MG63 (cell line): Measurements from ENCODE around the gene TRAF3. TPM values are rescaled to one million over a fixed set of nuclear protein-coding genes. Genes with fewer than 3 reads are reported as not detected.
"Not testable (repeated sequence)": the region's sequence is repeated elsewhere in the genome, so short reads cannot be mapped to it uniquely, and the experiment has no call there.

Experiments used
- DNase-seq: peaks from one replicate; pipeline ENCODE4 v3.0.0-alpha.2; 2020
- H3K27me3 ChIP-seq: fragments of 250-450 bp; sonication (Bioruptor Pico); 2 replicates; pipeline ENCODE4 v1.5.1; 2020; ENCODE audit warnings: mild to moderate bottlenecking, moderate library complexity
- H3K36me3 ChIP-seq: fragments of 250-450 bp; sonication (Bioruptor Pico); 2 replicates; pipeline ENCODE4 v1.5.1; 2020; ENCODE audit warnings: mild to moderate bottlenecking, moderate library complexity
- H3K4me3 ChIP-seq: fragments of 250-450 bp; sonication (Bioruptor Pico); 2 replicates; pipeline ENCODE4 v1.5.1; 2020; ENCODE audit warnings: mild to moderate bottlenecking, moderate library complexity
- H3K9me3 ChIP-seq: fragments of 250-450 bp; sonication (Bioruptor Pico); 2 replicates; pipeline ENCODE4 v1.5.1; 2020; ENCODE audit warnings: mild to moderate bottlenecking, moderate library complexity
- total RNA-seq: library from RNA; depleted of rRNA; stranded (reverse); fragments of >200 nt; shearing (Covaris generic); gene quantifications from 2 replicates; pipeline ENCODE4 v1.2.3, GENCODE V29; 2014; ENCODE audit warnings: low replicate concordance

TRAF3 gene
- total RNA-seq, 1 experiment from 2014 or later: 10.8 TPM

GRCh38 chr14:102826751-102827675 lies 49.8 kb downstream of the TRAF3 start:
- H3K27me3 ChIP-seq: no peaks in the 10 kb centered on the region
- no peak for DNase-seq
- H3K9me3 ChIP-seq: no peaks in the 10 kb centered on the region
- no peak overlapping the region for H3K4me3 ChIP-seq
- H3K36me3 ChIP-seq: no peaks in the 10 kb centered on the region; the same call in 1 of the 2 replicates

- H3K36me3 ChIP-seq: no peaks in the 10 kb centered on the region; the same call in 1 of the 2 replicates
- H3K4me3 ChIP-seq: no peak overlapping the region
- no peak for DNase-seq
- H3K27me3 ChIP-seq: no peaks in the 10 kb centered on the region
- no peaks in the 10 kb centered on the region for H3K9me3 ChIP-seq
These were observed 50.5 kb downstream of the TRAF3 start for GRCh38 chr14:102827716-102828115.

- Histone ChIP-seq H3K4me3 (no peak overlapping the region), H3K9me3 (no peaks in the 10 kb centered on the region), H3K36me3 (no peaks in the 10 kb centered on the region; the same call in 1 of the 2 replicates), H3K27me3 (no peaks in the 10 kb centered on the region)
- no peak for DNase-seq
These were observed 50.9 kb downstream of the TRAF3 start for GRCh38 chr14:102828151-102828550.

- no peaks in the 10 kb centered on the region; the same call in none of the 2 replicates for H3K36me3 ChIP-seq
- H3K27me3 ChIP-seq: no peaks in the 10 kb centered on the region
- no peaks in the 10 kb centered on the region for H3K9me3 ChIP-seq
- H3K4me3 ChIP-seq: no peak overlapping the region
- DNase-seq: no peak
These were observed 51.8 kb downstream of the TRAF3 start for GRCh38 chr14:102829016-102829548.

GRCh38 chr14:102830474-102831045 lies 53.3 kb downstream of the TRAF3 start:
- no peaks in the 10 kb centered on the region for H3K27me3 ChIP-seq
- no peak overlapping the region for H3K4me3 ChIP-seq
- no peaks in the 10 kb centered on the region for H3K9me3 ChIP-seq
- no peaks in the 10 kb centered on the region; the same call in none of the 2 replicates for H3K36me3 ChIP-seq
- DNase-seq: no peak

- no peaks in the 10 kb centered on the region for H3K27me3 ChIP-seq
- H3K9me3 ChIP-seq: no peaks in the 10 kb centered on the region
- no peak overlapping the region for H3K4me3 ChIP-seq
- no peaks in the 10 kb centered on the region; the same call in none of the 2 replicates for H3K36me3 ChIP-seq
- DNase-seq: no peak
These were observed 54.0 kb downstream of the TRAF3 start for GRCh38 chr14:102831163-102831804.

- DNase-seq: no peak
- Histone ChIP-seq H3K27me3 (no peaks in the 10 kb centered on the region), H3K36me3 (no peaks in the 10 kb centered on the region; the same call in none of the 2 replicates)
These were observed 56.1 kb downstream of the TRAF3 start for GRCh38 chr14:102833341-102833740.

GRCh38 chr14:102833991-102834390 lies 56.7 kb downstream of the TRAF3 start:
- H3K27me3 ChIP-seq: no peaks in the 10 kb centered on the region
- H3K36me3 ChIP-seq: no peaks in the 10 kb centered on the region; the same call in none of the 2 replicates
- no peak for DNase-seq
- H3K4me3 ChIP-seq: no peak overlapping the region
- H3K9me3 ChIP-seq: no peaks in the 10 kb centered on the region

More at GRCh38 chr14:102833341-102833740, 56.1 kb downstream of the TRAF3 start:
- Histone ChIP-seq H3K4me3 (no peak overlapping the region), H3K9me3 (no peaks in the 10 kb centered on the region)

- Histone ChIP-seq H3K9me3 (no peaks in the 10 kb centered on the region), H3K36me3 (no peaks in the 10 kb centered on the region; the same call in none of the 2 replicates), H3K27me3 (no peaks in the 10 kb centered on the region), H3K4me3 (no peak overlapping the region)
- no peak for DNase-seq
These were observed 58.7 kb downstream of the TRAF3 start for GRCh38 chr14:102835959-102836358.

- not testable (repeated sequence) for H3K9me3 ChIP-seq, H3K4me3 ChIP-seq, DNase-seq, H3K27me3 ChIP-seq, H3K36me3 ChIP-seq
These were observed 59.9 kb downstream of the TRAF3 start for GRCh38 chr14:102837120-102837519.

GRCh38 chr14:102838501-102838900 lies 61.3 kb downstream of the TRAF3 start:
- no peaks in the 10 kb centered on the region; the same call in 1 of the 2 replicates for H3K36me3 ChIP-seq

GRCh38 chr14:102840115-102840514 lies 62.9 kb downstream of the TRAF3 start:
- Histone ChIP-seq H3K9me3 (no peaks in the 10 kb centered on the region), H3K4me3 (no peak overlapping the region)

More at GRCh38 chr14:102838501-102838900, 61.3 kb downstream of the TRAF3 start:
- no peak for DNase-seq
- Histone ChIP-seq H3K9me3 (no peaks in the 10 kb centered on the region), H3K27me3 (no peaks in the 10 kb centered on the region), H3K4me3 (no peak overlapping the region)

GRCh38 chr14:102840771-102841528 lies 63.7 kb downstream of the TRAF3 start:
- Histone ChIP-seq H3K4me3 (no peak overlapping the region), H3K9me3 (no peaks in the 10 kb centered on the region), H3K27me3 (no peaks in the 10 kb centered on the region), H3K36me3 (no peaks in the 10 kb centered on the region)
- DNase-seq: no peak

More at GRCh38 chr14:102840115-102840514, 62.9 kb downstream of the TRAF3 start:
- Histone ChIP-seq H3K36me3 (no peaks in the 10 kb centered on the region), H3K27me3 (no peaks in the 10 kb centered on the region)
- DNase-seq: no peak

GRCh38 chr14:102848830-102849525 lies 71.7 kb downstream of the TRAF3 start:
- no peak overlapping the region for H3K4me3 ChIP-seq
- no peak for DNase-seq
- H3K27me3 ChIP-seq: no peaks in the 10 kb centered on the region
- H3K9me3 ChIP-seq: no peaks in the 10 kb centered on the region
- H3K36me3 ChIP-seq: no peaks in the 10 kb centered on the region

- Histone ChIP-seq H3K27me3 (no peaks in the 10 kb centered on the region), H3K4me3 (no peak overlapping the region)
- DNase-seq: no peak
These were observed 72.5 kb downstream of the TRAF3 start for GRCh38 chr14:102849526-102850379.

More at GRCh38 chr14:102849526-102850379, 72.5 kb downstream of the TRAF3 start:
- no peaks in the 10 kb centered on the region for H3K9me3 ChIP-seq
- H3K36me3 ChIP-seq: no peaks in the 10 kb centered on the region
